DOHH2 (cell line): Measurements from ENCODE around the gene TTLL7.

Experiments
- H3F3A ChIP-seq: fragments of 200-600 bp; sonication (generic), shearing (Covaris generic); 2 replicates; pipeline ENCODE4 v1.6.0; 2016; ENCODE audit warnings: antibody characterized with exemption, mild to moderate bottlenecking; ENCODE audit not compliant: control insufficient read depth, insufficient read depth
- H3K27ac ChIP-seq: fragments of 200-600 bp; sonication (generic); 2 replicates; pipeline ENCODE4 v1.5.1; 2014; ENCODE audit warnings: low read depth, mild to moderate bottlenecking, low read length, moderate library complexity
- H3K27me3 ChIP-seq: fragments of 200-600 bp; sonication (generic); 2 replicates; pipeline ENCODE4 v1.6.1; 2014; ENCODE audit warnings: mild to moderate bottlenecking, low read length, mixed read lengths; ENCODE audit not compliant: control insufficient read depth
- H3K36me3 ChIP-seq: fragments of 200-600 bp; sonication (generic); 2 replicates; pipeline ENCODE4 v1.6.1; 2014; ENCODE audit warnings: mild to moderate bottlenecking, low read length, moderate library complexity, mixed read lengths; ENCODE audit not compliant: control insufficient read depth
- H3K4me1 ChIP-seq: fragments of 200-600 bp; sonication (generic); 2 replicates; pipeline ENCODE4 v1.6.1; 2014; ENCODE audit warnings: mild to moderate bottlenecking, low read length, mixed read lengths; ENCODE audit not compliant: control insufficient read depth
- H3K4me2 ChIP-seq: fragments of 200-600 bp; sonication (generic); 2 replicates; pipeline ENCODE4 v1.6.0; 2014; ENCODE audit warnings: mild to moderate bottlenecking, low read length, moderate library complexity
- H3K4me3 ChIP-seq: fragments of 200-600 bp; sonication (generic); 2 replicates; pipeline ENCODE4 v1.5.1; 2014; ENCODE audit warnings: mild to moderate bottlenecking, low read length, mixed read lengths
- H3K79me2 ChIP-seq: fragments of 200-600 bp; sonication (generic); 2 replicates; pipeline ENCODE4 v1.6.1; 2014; ENCODE audit warnings: mild to moderate bottlenecking, low read length, mixed read lengths; ENCODE audit not compliant: control insufficient read depth
- H3K9me2 ChIP-seq: fragments of 200-600 bp; sonication (generic); replicated peaks from 2 replicates; pipeline ENCODE4 v1.6.1; 2014; ENCODE audit warnings: mild to moderate bottlenecking, low read length, mixed read lengths; ENCODE audit not compliant: control insufficient read depth
- H3K9me3 ChIP-seq: fragments of 200-600 bp; sonication (generic); 2 replicates; pipeline ENCODE4 v1.6.1; 2014; ENCODE audit warnings: antibody characterized with exemption, low read length, mixed read lengths; ENCODE audit not compliant: control insufficient read depth, insufficient read depth
- H4K20me1 ChIP-seq: fragments of 200-600 bp; sonication (generic); 2 replicates; pipeline ENCODE4 v1.6.0; 2014; ENCODE audit warnings: low read depth, mild to moderate bottlenecking, antibody characterized with exemption, low read length, moderate library complexity; ENCODE audit not compliant: control insufficient read depth, insufficient read depth
- EZH2phosphoT487 ChIP-seq: fragments of 200-600 bp; sonication (generic); IDR thresholded peaks from 2 replicates; pipeline ENCODE4 v1.6.1; 2017; ENCODE audit warnings: borderline replicate concordance, mild to moderate bottlenecking, antibody characterized with exemption, low read length, moderate library complexity, mixed read lengths
- TF ChIP-seq, protein P1 (sequence below): fragments of 200-600 bp; sonication (generic); IDR thresholded peaks from one replicate; pipeline ENCODE4 v1.5.1; 2014; ENCODE audit warnings: antibody characterized with exemption, mild to moderate bottlenecking, low read depth, low read length; ENCODE audit not compliant: poor library complexity, severe bottlenecking

The TTLL7 gene

DNA sequence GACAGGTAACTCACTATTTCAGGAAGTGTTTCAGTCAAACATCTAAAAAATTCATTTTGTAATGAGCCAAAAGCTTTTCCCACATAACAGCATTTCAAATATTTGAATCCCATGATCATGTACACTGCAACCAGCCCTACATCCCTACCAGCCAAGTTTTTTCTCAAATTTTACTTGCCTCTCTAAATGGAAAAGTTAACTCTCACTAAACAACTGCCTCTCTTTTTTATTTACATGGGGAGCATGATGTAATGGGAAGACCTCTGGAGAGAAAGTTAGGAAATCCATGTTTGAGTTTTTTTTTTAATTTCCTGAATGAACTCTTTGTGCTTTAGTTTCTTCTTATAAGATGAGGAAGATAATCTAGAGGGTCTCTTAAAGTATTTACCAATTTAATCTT lies 70.5 kb downstream of the TTLL7 start:
- H3K36me3 ChIP-seq = no peaks in the 10 kb centered on the region
- H3F3A ChIP-seq = no peaks in the 10 kb centered on the region
- no peak overlapping the region for H3K27ac ChIP-seq
- H3K79me2 ChIP-seq = no peaks in the 10 kb centered on the region
- no peak overlapping the region for H3K4me2 ChIP-seq
- TF ChIP-seq, protein P1, sequence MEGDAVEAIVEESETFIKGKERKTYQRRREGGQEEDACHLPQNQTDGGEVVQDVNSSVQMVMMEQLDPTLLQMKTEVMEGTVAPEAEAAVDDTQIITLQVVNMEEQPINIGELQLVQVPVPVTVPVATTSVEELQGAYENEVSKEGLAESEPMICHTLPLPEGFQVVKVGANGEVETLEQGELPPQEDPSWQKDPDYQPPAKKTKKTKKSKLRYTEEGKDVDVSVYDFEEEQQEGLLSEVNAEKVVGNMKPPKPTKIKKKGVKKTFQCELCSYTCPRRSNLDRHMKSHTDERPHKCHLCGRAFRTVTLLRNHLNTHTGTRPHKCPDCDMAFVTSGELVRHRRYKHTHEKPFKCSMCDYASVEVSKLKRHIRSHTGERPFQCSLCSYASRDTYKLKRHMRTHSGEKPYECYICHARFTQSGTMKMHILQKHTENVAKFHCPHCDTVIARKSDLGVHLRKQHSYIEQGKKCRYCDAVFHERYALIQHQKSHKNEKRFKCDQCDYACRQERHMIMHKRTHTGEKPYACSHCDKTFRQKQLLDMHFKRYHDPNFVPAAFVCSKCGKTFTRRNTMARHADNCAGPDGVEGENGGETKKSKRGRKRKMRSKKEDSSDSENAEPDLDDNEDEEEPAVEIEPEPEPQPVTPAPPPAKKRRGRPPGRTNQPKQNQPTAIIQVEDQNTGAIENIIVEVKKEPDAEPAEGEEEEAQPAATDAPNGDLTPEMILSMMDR = no peak
- TF ChIP-seq EZH2phosphoT487 = no peak
- no peaks in the 10 kb centered on the region for H3K27me3 ChIP-seq
- H3K9me3 ChIP-seq = no peaks in the 10 kb centered on the region
- no peaks in the 10 kb centered on the region for H3K9me2 ChIP-seq
- no peaks in the 10 kb centered on the region for H3K4me1 ChIP-seq
- no peak overlapping the region for H3K4me3 ChIP-seq
- H4K20me1 ChIP-seq = no peaks in the 10 kb centered on the region

DNA sequence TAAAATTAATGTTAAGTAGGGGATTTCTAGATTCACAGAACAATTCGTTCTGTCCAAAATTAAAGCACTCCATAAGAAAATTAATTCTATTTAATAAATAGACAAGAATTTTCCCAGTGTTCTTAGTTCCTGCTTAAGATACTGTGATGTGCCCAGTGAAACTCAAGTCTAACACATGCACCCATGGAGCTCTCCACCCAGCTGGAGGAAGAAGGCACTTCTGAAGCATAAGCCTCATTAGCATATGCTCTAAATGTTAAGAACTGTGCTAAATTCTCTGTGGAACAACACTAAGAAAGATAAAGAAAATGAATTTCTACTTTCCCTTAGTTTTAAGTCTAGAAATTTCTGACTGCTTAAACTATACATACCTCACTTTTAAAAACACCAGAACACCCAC lies 71.2 kb downstream of the TTLL7 start:
- Histone ChIP-seq H3K9me3 (no peaks in the 10 kb centered on the region), H3K4me2 (no peak overlapping the region), H3K79me2 (no peaks in the 10 kb centered on the region), H4K20me1 (no peaks in the 10 kb centered on the region), H3F3A (no peaks in the 10 kb centered on the region), H3K27ac (no peak overlapping the region), H3K4me1 (no peaks in the 10 kb centered on the region), H3K9me2 (no peaks in the 10 kb centered on the region), H3K4me3 (no peak overlapping the region), H3K36me3 (no peaks in the 10 kb centered on the region), H3K27me3 (no peaks in the 10 kb centered on the region)
- no peak for TF ChIP-seq EZH2phosphoT487
- TF ChIP-seq, protein P1 = no peak

DNA sequence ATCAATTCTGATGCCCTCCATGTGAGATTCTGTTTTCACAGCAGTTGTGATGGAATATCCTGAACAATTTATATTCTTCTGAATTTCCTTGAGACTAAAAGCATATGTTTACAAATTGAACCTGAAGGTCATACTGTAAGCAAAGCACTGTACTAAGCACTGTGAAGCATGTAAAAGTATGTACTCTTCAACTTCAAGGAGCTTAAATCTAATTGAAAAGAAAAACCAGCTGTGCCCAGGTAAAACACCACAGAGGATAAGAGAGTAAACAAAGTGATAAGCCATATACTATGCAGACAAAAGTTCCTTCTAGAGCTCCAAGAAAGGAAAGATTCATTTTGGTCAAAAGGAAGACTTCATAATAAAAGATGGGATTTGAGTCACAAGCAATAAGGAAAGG lies 71.9 kb downstream of the TTLL7 start:
- Histone ChIP-seq H3K27ac (no peak overlapping the region), H3K27me3 (no peaks in the 10 kb centered on the region), H3K36me3 (no peaks in the 10 kb centered on the region), H3K79me2 (no peaks in the 10 kb centered on the region), H3K4me3 (no peak overlapping the region), H3K9me2 (no peaks in the 10 kb centered on the region), H3F3A (no peaks in the 10 kb centered on the region), H3K4me2 (no peak overlapping the region), H4K20me1 (no peaks in the 10 kb centered on the region), H3K4me1 (no peaks in the 10 kb centered on the region), H3K9me3 (no peaks in the 10 kb centered on the region)
- no peak for TF ChIP-seq EZH2phosphoT487
- TF ChIP-seq, protein P1 = no peak

DNA sequence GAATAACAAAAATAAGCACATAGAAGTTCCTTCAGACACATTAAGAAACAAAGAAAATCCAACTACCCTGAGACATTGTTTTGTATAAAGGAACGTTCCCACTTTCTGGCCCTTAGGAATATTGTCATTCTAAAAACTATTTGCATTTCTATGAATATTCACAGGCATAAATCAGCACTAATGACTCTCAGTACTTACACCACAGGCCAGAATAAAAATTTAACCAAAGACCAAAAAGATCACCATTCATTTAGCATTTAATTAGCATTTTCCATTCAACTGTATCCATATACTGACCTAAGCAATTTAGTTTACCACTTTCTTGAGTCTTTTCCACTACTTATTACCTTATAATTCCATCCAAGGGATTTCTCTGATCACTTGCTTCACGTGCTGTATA lies 75.4 kb downstream of the TTLL7 start:
- TF ChIP-seq EZH2phosphoT487 = no peak
- TF ChIP-seq, protein P1 = no peak
- no peak overlapping the region for H3K4me3 ChIP-seq

More for the DNA sequence above, 75.4 kb downstream of the TTLL7 start:
- Histone ChIP-seq H3K9me2 (no peaks in the 10 kb centered on the region), H3K4me2 (no peak overlapping the region), H3K79me2 (no peaks in the 10 kb centered on the region), H3F3A (no peaks in the 10 kb centered on the region), H3K27me3 (no peaks in the 10 kb centered on the region), H4K20me1 (no peaks in the 10 kb centered on the region), H3K36me3 (no peaks in the 10 kb centered on the region), H3K4me1 (no peaks in the 10 kb centered on the region), H3K27ac (no peak overlapping the region), H3K9me3 (no peaks in the 10 kb centered on the region)
